PFSK-1 (cell line): ENCODE measurements around the gene KRT9.
A peak's percentile ranks its signal among the peaks of the same experiment; 100 is the strongest.

Experiments
- POLR2AphosphoS5 ChIP-seq: IDR thresholded peaks from 2 replicates; pipeline ENCODE4 v1.6.1; 2012; ENCODE audit warnings: low read depth, mild to moderate bottlenecking, control low read depth, low read length, moderate library complexity
- SIN3A ChIP-seq: IDR thresholded peaks from 2 replicates; pipeline ENCODE4 v1.6.1; 2012; ENCODE audit warnings: mild to moderate bottlenecking, low read length, moderate library complexity, borderline replicate concordance; ENCODE audit not compliant: insufficient read depth
- TAF1 ChIP-seq: IDR thresholded peaks from 2 replicates; pipeline ENCODE4 v1.6.1; 2012; ENCODE audit warnings: low read length, control low read depth, borderline replicate concordance; ENCODE audit not compliant: insufficient read depth

DNA sequence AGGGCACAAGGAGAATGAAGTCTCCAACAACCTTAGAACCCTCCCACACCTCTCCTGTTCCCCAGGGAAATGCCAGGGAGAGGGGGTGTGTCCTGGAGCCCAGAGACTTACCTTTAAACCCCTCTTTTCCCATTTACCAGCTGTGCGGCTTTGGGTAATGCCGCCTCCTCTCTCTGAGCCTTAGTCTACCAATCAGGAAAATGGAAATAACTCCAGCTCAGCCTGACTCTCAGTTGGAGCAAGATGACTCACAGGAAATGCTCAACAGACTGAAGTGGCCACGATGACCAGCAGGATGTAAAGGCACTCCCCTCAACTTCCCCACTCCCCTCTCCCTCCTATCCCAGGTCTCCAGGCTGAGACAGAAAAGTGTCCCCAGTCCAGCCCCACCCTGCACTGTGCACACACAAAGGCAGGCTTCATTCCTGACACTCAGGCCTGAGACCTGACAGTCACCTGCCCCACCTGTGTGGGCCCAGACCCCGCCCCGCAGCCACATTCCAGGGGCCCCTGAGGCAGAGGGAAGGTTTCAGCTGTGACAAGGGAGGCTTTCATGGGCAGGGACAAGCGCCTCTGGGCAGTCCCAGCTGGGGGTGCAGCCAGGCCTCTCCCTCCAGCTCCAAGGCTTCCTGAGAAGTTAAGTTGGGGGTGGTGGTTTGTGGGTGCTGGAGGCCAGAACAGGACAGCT, 50.1 kb downstream of the KRT9 start:
- TF ChIP-seq TAF1 (no peak), POLR2AphosphoS5 (no peak), SIN3A (peak; percentile 36; the same call in 1 of the 2 replicates)
